Measurements from ENCODE around the gene IL17A.

DNA sequence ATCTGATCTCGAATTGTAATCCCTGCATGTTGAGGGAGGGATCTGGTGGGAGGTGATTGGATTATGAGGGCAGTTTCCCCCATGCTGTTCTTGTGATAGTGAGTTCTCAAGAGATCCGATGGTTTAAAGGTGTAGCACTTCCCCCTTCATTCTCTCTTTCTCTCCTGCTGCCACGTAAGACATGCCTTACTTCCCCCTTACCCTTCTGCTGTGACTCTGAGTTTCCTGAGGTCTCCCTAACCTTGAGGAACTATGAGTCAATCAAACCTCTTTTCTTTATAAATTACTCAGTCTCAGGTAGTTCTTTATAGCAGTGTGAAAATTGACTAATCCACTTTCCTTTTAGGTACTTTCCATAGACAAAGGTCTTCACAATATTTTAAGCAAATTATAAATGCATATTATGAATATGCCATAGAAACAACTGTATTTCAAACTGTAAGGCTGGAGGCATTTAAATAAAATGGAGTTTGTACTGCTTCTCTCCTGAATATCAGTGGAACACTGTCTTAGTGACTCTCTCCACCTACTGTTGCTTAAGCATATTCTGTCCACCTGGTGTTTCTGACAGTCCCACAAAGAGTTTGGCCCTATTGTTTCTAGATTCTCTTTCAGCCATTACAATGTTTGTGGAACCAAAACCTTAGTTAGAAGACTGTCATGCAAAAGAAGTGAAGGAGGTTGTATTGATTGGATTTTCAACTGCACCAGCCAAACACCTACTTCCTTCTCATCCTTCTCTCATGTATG is 24.3 kb upstream of the IL17A start:
- no peak for TF ChIP-seq POLR2A (IDR thresholded peaks at IDR 0.05; ENCODE audit: low read depth)
- no peak for TF ChIP-seq POLR2AphosphoS5 (IDR thresholded peaks at IDR 0.05)
- TF ChIP-seq, protein P1, sequence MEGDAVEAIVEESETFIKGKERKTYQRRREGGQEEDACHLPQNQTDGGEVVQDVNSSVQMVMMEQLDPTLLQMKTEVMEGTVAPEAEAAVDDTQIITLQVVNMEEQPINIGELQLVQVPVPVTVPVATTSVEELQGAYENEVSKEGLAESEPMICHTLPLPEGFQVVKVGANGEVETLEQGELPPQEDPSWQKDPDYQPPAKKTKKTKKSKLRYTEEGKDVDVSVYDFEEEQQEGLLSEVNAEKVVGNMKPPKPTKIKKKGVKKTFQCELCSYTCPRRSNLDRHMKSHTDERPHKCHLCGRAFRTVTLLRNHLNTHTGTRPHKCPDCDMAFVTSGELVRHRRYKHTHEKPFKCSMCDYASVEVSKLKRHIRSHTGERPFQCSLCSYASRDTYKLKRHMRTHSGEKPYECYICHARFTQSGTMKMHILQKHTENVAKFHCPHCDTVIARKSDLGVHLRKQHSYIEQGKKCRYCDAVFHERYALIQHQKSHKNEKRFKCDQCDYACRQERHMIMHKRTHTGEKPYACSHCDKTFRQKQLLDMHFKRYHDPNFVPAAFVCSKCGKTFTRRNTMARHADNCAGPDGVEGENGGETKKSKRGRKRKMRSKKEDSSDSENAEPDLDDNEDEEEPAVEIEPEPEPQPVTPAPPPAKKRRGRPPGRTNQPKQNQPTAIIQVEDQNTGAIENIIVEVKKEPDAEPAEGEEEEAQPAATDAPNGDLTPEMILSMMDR (IDR thresholded peaks at IDR 0.05) = no peak
- no peak for TF ChIP-seq EP300 (IDR thresholded peaks at IDR 0.05)

Data from esophagus muscularis mucosa (tissue), 4 donors.